Karpas-422 (cell line): ENCODE data around the gene ATG2A. TPM values are rescaled to one million over a fixed set of nuclear protein-coding genes. Genes with fewer than 3 reads are reported as not detected.
A peak's percentile ranks its signal among the peaks of the same experiment; 100 is the strongest.

Source experiments
- DNase-seq: peaks from one replicate; pipeline ENCODE4 v3.0.0-alpha.2; 2015
- H2AFZ ChIP-seq: fragments of 200-600 bp; sonication (generic); 2 replicates; pipeline ENCODE4 v1.6.1; 2014; ENCODE audit warnings: antibody characterized with exemption, low read length, mixed read lengths
- H3K27ac ChIP-seq: fragments of 200-600 bp; sonication (generic); 2 replicates; pipeline ENCODE4 v1.5.1; 2014; ENCODE audit warnings: mild to moderate bottlenecking, low read length, moderate library complexity
- H3K27me3 ChIP-seq: fragments of 200-600 bp; sonication (generic); 2 replicates; pipeline ENCODE4 v1.6.1; 2014; ENCODE audit warnings: low read length, mixed read lengths
- H3K36me3 ChIP-seq: fragments of 200-600 bp; sonication (generic); 2 replicates; pipeline ENCODE4 v1.6.1; 2014; ENCODE audit warnings: low read length, mixed read lengths; ENCODE audit not compliant: insufficient read depth
- H3K4me1 ChIP-seq: fragments of 200-600 bp; sonication (generic); 2 replicates; pipeline ENCODE4 v1.6.1; 2014; ENCODE audit warnings: mild to moderate bottlenecking, low read length, mixed read lengths
- H3K4me2 ChIP-seq: fragments of 200-600 bp; sonication (generic); 2 replicates; pipeline ENCODE4 v1.6.1; 2014; ENCODE audit warnings: low read length, low read depth, mild to moderate bottlenecking; ENCODE audit not compliant: poor library complexity, severe bottlenecking
- H3K4me3 ChIP-seq: fragments of 200-600 bp; sonication (generic); 2 replicates; pipeline ENCODE4 v1.5.1; 2014; ENCODE audit warnings: mild to moderate bottlenecking, antibody characterized with exemption, low read length, mixed read lengths
- H3K79me2 ChIP-seq: fragments of 200-600 bp; sonication (generic); 2 replicates; pipeline ENCODE4 v1.6.1; 2014; ENCODE audit warnings: mild to moderate bottlenecking, low read length, mixed read lengths
- H3K9ac ChIP-seq: fragments of 200-600 bp; sonication (generic); 2 replicates; pipeline ENCODE4 v1.6.0; 2014; ENCODE audit warnings: low read length
- H3K9me2 ChIP-seq: fragments of 200-600 bp; sonication (generic), shearing (Covaris generic); replicated peaks from 2 replicates; pipeline ENCODE4 v1.6.0; 2014; ENCODE audit warnings: mild to moderate bottlenecking, low read length, moderate library complexity; ENCODE audit not compliant: insufficient read depth
- H3K9me3 ChIP-seq: fragments of 300-700, 200-600 bp; sonication (generic); 2 replicates; pipeline ENCODE4 v1.6.1; 2014; ENCODE audit warnings: low read length, mixed read lengths
- H4K20me1 ChIP-seq: fragments of 200-600 bp; sonication (generic); 2 replicates; pipeline ENCODE4 v1.6.1; 2014; ENCODE audit warnings: mild to moderate bottlenecking, antibody characterized with exemption, low read length, low read depth; ENCODE audit not compliant: insufficient read depth
- total RNA-seq: library from RNA; depleted of rRNA; stranded (reverse); fragments of >200 nt; shearing (Covaris generic); gene quantifications from 2 replicates; pipeline ENCODE4 v1.2.3, GENCODE V29; 2014; ENCODE audit warnings: low replicate concordance

Gene ATG2A
- total RNA-seq, 1 experiment from 2014 or later: 16.2 TPM

GRCh38 chr11:64894812-64895452, 22.1 kb downstream of the ATG2A start:
- Histone ChIP-seq H4K20me1 (no peaks in the 10 kb centered on the region), H3K4me3 (no peak overlapping the region), H2AFZ (no peak overlapping the region), H3K36me3 (no peaks in the 10 kb centered on the region), H3K9ac (no peak overlapping the region), H3K9me2 (no peaks in the 10 kb centered on the region), H3K4me2 (no peak overlapping the region), H3K79me2 (no peaks in the 10 kb centered on the region), H3K27ac (no peak overlapping the region), H3K9me3 (no peaks in the 10 kb centered on the region), H3K4me1 (peaks cover 4% of the 10 kb centered on the region; the same call in 1 of the 2 replicates), H3K27me3 (no peaks in the 10 kb centered on the region)
- DNase-seq: no peak

GRCh38 chr11:64894070-64894811, 22.8 kb downstream of the ATG2A start:
- no peaks in the 10 kb centered on the region for H3K27me3 ChIP-seq
- no peak overlapping the region for H3K4me3 ChIP-seq
- H3K4me2 ChIP-seq: no peak overlapping the region
- DNase-seq: peak; percentile 95
- H2AFZ ChIP-seq: no peak overlapping the region
- H3K36me3 ChIP-seq: no peaks in the 10 kb centered on the region
- no peaks in the 10 kb centered on the region for H3K79me2 ChIP-seq
- H3K9me2 ChIP-seq: no peaks in the 10 kb centered on the region
- no peak overlapping the region for H3K27ac ChIP-seq
- H3K9me3 ChIP-seq: no peaks in the 10 kb centered on the region
- H3K9ac ChIP-seq: 0 out of 2 replicates have a peak overlapping the region, but pooled peaks have one; percentile 13
- H3K4me1 ChIP-seq: peaks cover 4% of the 10 kb centered on the region; the same call in 1 of the 2 replicates
- no peaks in the 10 kb centered on the region for H4K20me1 ChIP-seq

- H3K9me2 ChIP-seq: no peaks in the 10 kb centered on the region
- H3K79me2 ChIP-seq: no peaks in the 10 kb centered on the region
- H3K4me1 ChIP-seq: peaks cover 6% of the 10 kb centered on the region
- no peaks in the 10 kb centered on the region for H3K27me3 ChIP-seq
- H3K27ac ChIP-seq: no peak overlapping the region
- H4K20me1 ChIP-seq: no peaks in the 10 kb centered on the region
- no peak overlapping the region for H3K4me2 ChIP-seq
- H3K36me3 ChIP-seq: no peaks in the 10 kb centered on the region
- no peak for DNase-seq
- no peak overlapping the region for H3K4me3 ChIP-seq
- no peak overlapping the region for H2AFZ ChIP-seq
- H3K9ac ChIP-seq: no peak overlapping the region
- no peaks in the 10 kb centered on the region for H3K9me3 ChIP-seq
Measured at GRCh38 chr11:64893194-64894069, 23.6 kb downstream of the ATG2A start.

- Histone ChIP-seq H3K9me2 (no peaks in the 10 kb centered on the region), H2AFZ (no peak overlapping the region), H3K9ac (no peak overlapping the region), H4K20me1 (no peaks in the 10 kb centered on the region), H3K27me3 (no peaks in the 10 kb centered on the region), H3K36me3 (no peaks in the 10 kb centered on the region), H3K4me3 (no peak overlapping the region), H3K4me2 (no peak overlapping the region), H3K79me2 (no peaks in the 10 kb centered on the region), H3K27ac (no peak overlapping the region), H3K9me3 (no peaks in the 10 kb centered on the region), H3K4me1 (peaks cover 13% of the 10 kb centered on the region)
- DNase-seq: no peak
Measured at GRCh38 chr11:64892838-64893193, 24.2 kb downstream of the ATG2A start.

- DNase-seq: no peak
- Histone ChIP-seq H3K27ac (no peak overlapping the region), H3K4me2 (no peak overlapping the region), H3K27me3 (no peaks in the 10 kb centered on the region), H3K9me2 (no peaks in the 10 kb centered on the region), H4K20me1 (no peaks in the 10 kb centered on the region), H3K36me3 (no peaks in the 10 kb centered on the region), H3K9ac (no peak overlapping the region), H3K4me1 (peaks cover 17% of the 10 kb centered on the region), H2AFZ (no peak overlapping the region), H3K79me2 (no peaks in the 10 kb centered on the region), H3K4me3 (no peak overlapping the region), H3K9me3 (no peaks in the 10 kb centered on the region)
Measured at GRCh38 chr11:64892411-64892831, 24.6 kb downstream of the ATG2A start.

GRCh38 chr11:64891880-64892279, 25.1 kb downstream of the ATG2A start:
- no peaks in the 10 kb centered on the region for H3K9me3 ChIP-seq
- H3K4me2 ChIP-seq: no peak overlapping the region
- H3K27me3 ChIP-seq: no peaks in the 10 kb centered on the region
- H3K36me3 ChIP-seq: no peaks in the 10 kb centered on the region
- H4K20me1 ChIP-seq: no peaks in the 10 kb centered on the region
- no peak for DNase-seq
- H3K9me2 ChIP-seq: no peaks in the 10 kb centered on the region
- H3K9ac ChIP-seq: no peak overlapping the region
- H3K4me1 ChIP-seq: peaks cover 22% of the 10 kb centered on the region
- H2AFZ ChIP-seq: no peak overlapping the region
- no peak overlapping the region for H3K27ac ChIP-seq
- H3K79me2 ChIP-seq: no peaks in the 10 kb centered on the region
- no peak overlapping the region for H3K4me3 ChIP-seq

GRCh38 chr11:64891215-64891848, 25.7 kb downstream of the ATG2A start:
- H3K79me2 ChIP-seq: no peaks in the 10 kb centered on the region

More at GRCh38 chr11:64891215-64891848, 25.7 kb downstream of the ATG2A start:
- no peak overlapping the region for H3K4me2 ChIP-seq
- no peaks in the 10 kb centered on the region for H4K20me1 ChIP-seq
- no peak overlapping the region for H2AFZ ChIP-seq
- H3K4me1 ChIP-seq: peaks cover 22% of the 10 kb centered on the region
- H3K27ac ChIP-seq: no peak overlapping the region
- H3K27me3 ChIP-seq: no peaks in the 10 kb centered on the region
- H3K4me3 ChIP-seq: no peak overlapping the region
- H3K9me3 ChIP-seq: no peaks in the 10 kb centered on the region
- no peak for DNase-seq
- H3K9me2 ChIP-seq: no peaks in the 10 kb centered on the region
- no peak overlapping the region for H3K9ac ChIP-seq
- H3K36me3 ChIP-seq: no peaks in the 10 kb centered on the region
